Transverse colon (tissue), 4 donors: ENCODE results near the gene IL12RB1. TPM values are rescaled to one million over a fixed set of nuclear protein-coding genes. Genes with fewer than 3 reads are reported as not detected.

ENCODE experiments used
- DNase-seq: peaks from one replicate; pipeline ENCODE4 v3.0.0-alpha.2; 2019
- H3K27ac ChIP-seq, 4 donors: fragments of 200-600 bp; sonication (generic); 2 replicates each; pipeline ENCODE4 v1.5.1; 2016 to 2018; ENCODE audit warnings: inconsistent platforms in 4 of 4
- H3K27me3 ChIP-seq: fragments of 200-600 bp; sonication (generic); 2 replicates; pipeline ENCODE4 v1.5.1; 2017; ENCODE audit warnings: inconsistent platforms
- H3K36me3 ChIP-seq, 4 donors: fragments of 200-600 bp; sonication (generic); 2 replicates each; pipeline ENCODE4 v1.5.1; 2017 to 2019; ENCODE audit warnings: inconsistent platforms in 4 of 4
- H3K4me1 ChIP-seq, 4 donors: fragments of 200-600 bp; sonication (generic); 2 replicates each; pipeline ENCODE4 v1.5.1; 2017 to 2020; ENCODE audit warnings: inconsistent platforms in 4 of 4
- H3K4me3 ChIP-seq, 4 donors: fragments of 200-600 bp; sonication (generic); 1 replicate in 1 of 4; 2 replicates in 3 of 4; pipeline versions ENCODE4 v1.5.1 to v1.6.1; 2017 to 2019; ENCODE audit warnings: inconsistent platforms in 4 of 4
- H3K9me3 ChIP-seq, 2 donors: fragments of 200-600 bp; sonication (generic); 2 replicates each; pipeline ENCODE4 v1.5.1; 2017 to 2019; ENCODE audit warnings: inconsistent platforms in 2 of 2
- EP300 ChIP-seq: sonication (generic); formaldehyde crosslinking; IDR thresholded peaks from one replicate; pipeline ENCODE4 v1.6.1; 2017; ENCODE audit warnings: antibody characterized with exemption, low read depth
- POLR2A ChIP-seq: fragments of 450-650 bp; IDR thresholded peaks from one replicate; pipeline ENCODE4 v1.6.1; 2016; ENCODE audit warnings: antibody characterized with exemption, mild to moderate bottlenecking, moderate library complexity
- POLR2AphosphoS5 ChIP-seq, 3 donors: sonication (generic); formaldehyde crosslinking; IDR thresholded peaks; one replicate each; pipeline ENCODE4 v1.6.1; 2016; ENCODE audit warnings: antibody characterized with exemption in 3 of 3
- WGBS, 2 donors: methylation state at CpG; one replicate each; pipeline ENCODE4 v1.1.5; 2018; ENCODE audit warnings: low coverage in 1 of 2; 5-methylcytosine and 5-hydroxymethylcytosine counted together
- in situ Hi-C, 4 donors: fragments of 200-750 bp; cut with MboI; loops; one replicate each; pipeline versions ENCODE4 v1.15.0 to v1.15.1; 2017; ENCODE audit warnings: low sequenced_read_pairs in 3 of 4, low pct_ligation_motif_present in 1 of 4, low pct_unique_long_range_greater_than_20kb in 1 of 4
- intact Hi-C: fragments of 100-400 bp; cut with DNase I; formaldehyde crosslinking; loops from one replicate; pipeline ENCODE4 v1.15.1; 2023; ENCODE audit warnings: low total_unique reads
- total RNA-seq, 4 donors: library from RNA; depleted of rRNA; stranded (reverse); fragments of >200 nt; gene quantifications; one replicate each; pipeline ENCODE4 v1.1.0, GENCODE V29; 2016
- TF ChIP-seq, protein P1 (sequence below), 5 experiments: fragments of 200-600 bp in 3 of 5; fragments of 450-650 bp in 2 of 5; sonication (generic) in 3 of 5; IDR thresholded peaks; 1 replicate in 2 of 5; 2 replicates in 3 of 5; pipeline ENCODE4 v1.5.1; 2016 to 2017; ENCODE audit warnings: antibody characterized with exemption in 5 of 5, inconsistent platforms in 3 of 5, mild to moderate bottlenecking in 2 of 5, moderate library complexity in 1 of 5

The IL12RB1 gene
- total RNA-seq, 4 donors from 2014 or later = 0.55 to 2.1 TPM; not detected in 2

DNA sequence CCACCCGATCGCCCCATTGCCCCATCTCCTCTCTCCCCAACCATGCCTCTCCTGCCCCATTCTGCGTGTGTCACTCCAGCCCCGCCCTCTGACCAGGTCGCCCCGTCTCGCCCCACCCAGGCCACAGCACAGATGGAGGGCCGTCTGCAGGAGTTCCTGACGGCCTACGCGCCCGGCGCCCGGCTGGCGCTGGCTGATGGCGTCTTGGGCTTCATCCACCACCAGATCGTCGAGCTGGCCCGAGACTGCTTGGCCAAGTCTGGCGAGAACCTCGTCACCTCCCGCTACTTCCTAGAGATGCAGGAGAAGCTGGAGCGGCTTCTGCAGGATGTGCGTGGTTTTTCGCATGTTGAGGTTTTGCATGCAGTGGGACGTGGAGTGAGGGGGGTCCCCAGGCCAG, 37.1 kb upstream of the IL12RB1 start:
- H3K9me3 ChIP-seq = no peaks in the 10 kb centered on the region
- no peak overlapping the region for H3K27ac ChIP-seq
- in situ Hi-C loops (no loop called here), intact Hi-C loops (no loop called here)
- TF ChIP-seq EP300 = no peak
- no peak for TF ChIP-seq POLR2A
- no peak for TF ChIP-seq POLR2AphosphoS5 (IDR thresholded peaks at IDR 0.05)
- TF ChIP-seq, protein P1, sequence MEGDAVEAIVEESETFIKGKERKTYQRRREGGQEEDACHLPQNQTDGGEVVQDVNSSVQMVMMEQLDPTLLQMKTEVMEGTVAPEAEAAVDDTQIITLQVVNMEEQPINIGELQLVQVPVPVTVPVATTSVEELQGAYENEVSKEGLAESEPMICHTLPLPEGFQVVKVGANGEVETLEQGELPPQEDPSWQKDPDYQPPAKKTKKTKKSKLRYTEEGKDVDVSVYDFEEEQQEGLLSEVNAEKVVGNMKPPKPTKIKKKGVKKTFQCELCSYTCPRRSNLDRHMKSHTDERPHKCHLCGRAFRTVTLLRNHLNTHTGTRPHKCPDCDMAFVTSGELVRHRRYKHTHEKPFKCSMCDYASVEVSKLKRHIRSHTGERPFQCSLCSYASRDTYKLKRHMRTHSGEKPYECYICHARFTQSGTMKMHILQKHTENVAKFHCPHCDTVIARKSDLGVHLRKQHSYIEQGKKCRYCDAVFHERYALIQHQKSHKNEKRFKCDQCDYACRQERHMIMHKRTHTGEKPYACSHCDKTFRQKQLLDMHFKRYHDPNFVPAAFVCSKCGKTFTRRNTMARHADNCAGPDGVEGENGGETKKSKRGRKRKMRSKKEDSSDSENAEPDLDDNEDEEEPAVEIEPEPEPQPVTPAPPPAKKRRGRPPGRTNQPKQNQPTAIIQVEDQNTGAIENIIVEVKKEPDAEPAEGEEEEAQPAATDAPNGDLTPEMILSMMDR (IDR thresholded peaks at IDR 0.05) = no peak
- no peak for DNase-seq
- H3K36me3 ChIP-seq = peaks cover 0 to 14% (median 5%) of the 10 kb centered on the region in 4 donors
- H3K4me1 ChIP-seq = peaks cover 0 to 8% (median 4%) of the 10 kb centered on the region in 4 donors
- no peak overlapping the region for H3K4me3 ChIP-seq
- no peaks in the 10 kb centered on the region for H3K27me3 ChIP-seq
- WGBS, 2 donors = 85 to 94% methylated on average over 13 to 26 of the region's 26 CpGs

DNA sequence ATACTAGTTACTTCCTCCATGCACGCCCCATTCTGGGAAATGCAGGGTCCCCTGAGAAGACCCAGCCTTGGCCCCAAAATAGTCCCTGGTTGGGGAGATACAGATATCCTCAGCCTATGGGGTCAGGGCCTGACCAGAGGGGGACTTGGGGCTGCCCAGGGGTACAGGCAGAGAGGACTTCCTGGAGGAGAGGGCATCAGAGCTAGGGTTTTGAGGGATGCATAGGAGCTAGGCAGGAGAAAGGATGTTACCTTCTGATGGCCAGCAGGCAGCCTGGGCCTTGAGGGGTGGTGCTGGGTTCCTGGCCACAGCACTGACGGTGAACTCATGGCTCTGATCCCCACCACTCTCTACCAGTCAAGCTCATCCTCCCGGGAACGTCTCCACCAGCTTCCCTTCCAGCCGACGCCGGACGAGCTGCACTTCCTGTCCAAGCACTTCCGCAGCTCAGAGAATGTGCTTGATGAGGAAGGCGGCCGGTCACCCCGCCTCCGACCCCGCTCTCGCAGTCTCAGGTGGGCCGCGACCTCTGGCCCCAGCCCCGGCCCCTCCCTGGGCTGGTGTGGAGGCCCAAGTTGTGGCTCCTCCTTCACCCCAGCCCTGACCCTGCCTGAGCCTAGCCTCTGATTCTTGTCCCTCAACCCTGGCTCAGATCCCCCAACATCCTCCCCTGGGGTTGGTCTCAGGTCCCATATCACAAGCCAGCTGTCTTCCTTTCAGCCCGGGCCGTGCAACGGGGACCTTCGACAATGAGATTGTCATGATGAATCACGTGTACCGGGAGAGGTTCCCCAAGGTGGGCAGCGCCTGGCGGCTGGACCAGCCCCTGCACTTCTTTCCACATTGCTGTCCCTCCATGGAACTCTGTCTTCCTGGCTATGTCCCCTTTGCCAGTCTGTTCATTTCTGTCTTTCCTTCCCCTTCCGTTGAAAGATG, 36.4 kb upstream of the IL12RB1 start:
- Histone ChIP-seq H3K4me1 (peaks cover 4 to 15% (median 10%) of the 10 kb centered on the region in 4 donors), H3K36me3 (peaks cover 0 to 12% (median 5%) of the 10 kb centered on the region in 4 donors), H3K9me3 (no peaks in the 10 kb centered on the region), H3K4me3 (no peak overlapping the region), H3K27me3 (no peaks in the 10 kb centered on the region), H3K27ac (no peak overlapping the region)
- DNase-seq = no peak
- in situ Hi-C loops (no loop called here), intact Hi-C loops (no loop called here)
- no peak for TF ChIP-seq EP300
- no peak for TF ChIP-seq POLR2AphosphoS5 (IDR thresholded peaks at IDR 0.05)
- TF ChIP-seq POLR2A = no peak
- TF ChIP-seq, protein P1 (IDR thresholded peaks at IDR 0.05) = no peak
- 75 to 86% methylated on average over 1 to 27 of the region's 27 CpGs for WGBS, 2 donors

DNA sequence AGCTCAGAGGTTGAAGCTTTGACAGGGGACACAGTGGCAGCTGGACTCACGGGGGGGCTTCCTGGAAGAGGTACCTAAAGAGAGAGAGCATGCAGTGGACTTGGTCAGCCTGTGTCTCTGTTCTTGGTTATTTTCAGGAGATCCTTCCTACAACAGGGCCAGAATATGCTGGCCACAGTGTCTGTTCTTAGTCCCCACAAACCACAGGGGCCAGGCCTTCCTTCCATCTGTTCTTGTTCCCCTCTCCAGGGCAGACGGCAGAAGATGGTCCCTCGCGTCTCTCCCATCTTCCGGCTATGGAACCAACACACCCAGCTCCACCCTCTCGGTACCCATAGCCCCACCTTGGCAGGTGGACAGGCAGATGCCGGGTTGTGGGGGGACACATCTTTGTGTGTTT, 35.7 kb upstream of the IL12RB1 start:
- Histone ChIP-seq H3K9me3 (no peaks in the 10 kb centered on the region), H3K27ac (no peak overlapping the region), H3K4me1 (peaks cover 5 to 17% (median 14%) of the 10 kb centered on the region in 4 donors), H3K36me3 (peaks cover 0 to 9% (median 3%) of the 10 kb centered on the region in 4 donors), H3K27me3 (no peaks in the 10 kb centered on the region), H3K4me3 (no peak overlapping the region)
- whole genome bisulfite sequencing, 2 donors = 83 to 100% methylated on average over 1 to 7 of the region's 7 CpGs
- in situ Hi-C loops = no loop called here
- TF ChIP-seq POLR2A (no peak), POLR2AphosphoS5 (IDR thresholded peaks at IDR 0.05) (no peak), EP300 (no peak)
- TF ChIP-seq, protein P1 (IDR thresholded peaks at IDR 0.05) = no peak
- intact Hi-C loops = no loop called here
- no peak for DNase-seq

DNA sequence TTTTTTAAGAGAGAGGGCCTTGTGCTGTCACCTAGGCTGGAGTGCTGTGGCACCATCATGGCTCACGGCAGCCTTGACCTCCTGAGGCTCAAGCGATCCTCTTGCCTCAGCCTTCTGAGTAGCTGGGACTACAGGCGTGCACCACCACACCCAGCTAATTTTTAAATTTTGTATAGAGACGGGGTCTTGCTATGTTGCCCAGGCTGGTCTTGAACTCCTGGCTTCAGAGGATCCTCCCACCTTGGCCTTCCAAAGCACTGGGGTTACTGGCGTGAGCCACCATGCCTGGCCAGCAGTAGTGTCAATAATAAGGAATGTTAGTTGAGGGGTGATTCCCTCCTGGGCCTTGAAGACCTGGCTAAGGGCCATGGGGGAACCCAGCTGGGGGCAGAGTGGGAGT, 34.4 kb upstream of the IL12RB1 start:
- H3K36me3 ChIP-seq = peaks cover 0 to 9% (median 3%) of the 10 kb centered on the region in 4 donors
- TF ChIP-seq, protein P1 (IDR thresholded peaks at IDR 0.05) = no peak
- TF ChIP-seq EP300 = no peak
- TF ChIP-seq POLR2AphosphoS5 (IDR thresholded peaks at IDR 0.05) = no peak
- no peak for TF ChIP-seq POLR2A
- in situ Hi-C loops = no loop called here
- intact Hi-C loops = no loop called here
- no peaks in the 10 kb centered on the region for H3K9me3 ChIP-seq
- WGBS, 2 donors = 95% methylated on average over 5 of the region's 5 CpGs; no CpG with 5 or more reads in 1 of the 2 donors
- no peak overlapping the region for H3K27ac ChIP-seq
- peaks cover 10 to 23% (median 18%) of the 10 kb centered on the region in 4 donors for H3K4me1 ChIP-seq
- no peaks in the 10 kb centered on the region for H3K27me3 ChIP-seq
- no peak overlapping the region for H3K4me3 ChIP-seq
- no peak for DNase-seq
